ENCODE measurements around the gene EFCAB11.

GRCh38 chr14:89750908-89751392, 203.6 kb downstream of the EFCAB11 start:
- TF ChIP-seq, protein P1, sequence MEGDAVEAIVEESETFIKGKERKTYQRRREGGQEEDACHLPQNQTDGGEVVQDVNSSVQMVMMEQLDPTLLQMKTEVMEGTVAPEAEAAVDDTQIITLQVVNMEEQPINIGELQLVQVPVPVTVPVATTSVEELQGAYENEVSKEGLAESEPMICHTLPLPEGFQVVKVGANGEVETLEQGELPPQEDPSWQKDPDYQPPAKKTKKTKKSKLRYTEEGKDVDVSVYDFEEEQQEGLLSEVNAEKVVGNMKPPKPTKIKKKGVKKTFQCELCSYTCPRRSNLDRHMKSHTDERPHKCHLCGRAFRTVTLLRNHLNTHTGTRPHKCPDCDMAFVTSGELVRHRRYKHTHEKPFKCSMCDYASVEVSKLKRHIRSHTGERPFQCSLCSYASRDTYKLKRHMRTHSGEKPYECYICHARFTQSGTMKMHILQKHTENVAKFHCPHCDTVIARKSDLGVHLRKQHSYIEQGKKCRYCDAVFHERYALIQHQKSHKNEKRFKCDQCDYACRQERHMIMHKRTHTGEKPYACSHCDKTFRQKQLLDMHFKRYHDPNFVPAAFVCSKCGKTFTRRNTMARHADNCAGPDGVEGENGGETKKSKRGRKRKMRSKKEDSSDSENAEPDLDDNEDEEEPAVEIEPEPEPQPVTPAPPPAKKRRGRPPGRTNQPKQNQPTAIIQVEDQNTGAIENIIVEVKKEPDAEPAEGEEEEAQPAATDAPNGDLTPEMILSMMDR (IDR thresholded peaks at IDR 0.05; ENCODE audit: insufficient read depth, low read length), result no peak
- TF ChIP-seq GABPA (IDR thresholded peaks at IDR 0.05; ENCODE audit: low read depth) (no peak), REST (IDR thresholded peaks at IDR 0.05; ENCODE audit: insufficient replicate concordance, low read depth) (no peak)
